Neural cell (in vitro differentiated cells): ENCODE data around the gene FCMR.

Experiments
- EP300 ChIP-seq: fragments of 450-650 bp; conservative IDR thresholded peaks from 2 replicates; pipeline ENCODE4 v1.6.1; 2014; ENCODE audit warnings: antibody characterized with exemption, mild to moderate bottlenecking, moderate library complexity; ENCODE audit not compliant: poor library complexity, severe bottlenecking
- MXI1 ChIP-seq: fragments of 450-650 bp; conservative IDR thresholded peaks from 2 replicates; pipeline ENCODE4 v1.6.1; 2014; ENCODE audit warnings: antibody characterized with exemption, mild to moderate bottlenecking; ENCODE audit not compliant: poor library complexity, severe bottlenecking
- SMC3 ChIP-seq: fragments of 450-650 bp; conservative IDR thresholded peaks from 2 replicates; pipeline ENCODE4 v1.6.1; 2014; ENCODE audit warnings: antibody characterized with exemption, mild to moderate bottlenecking, moderate library complexity; ENCODE audit not compliant: poor library complexity
- TF ChIP-seq, protein P1 (sequence below): fragments of 450-650 bp; IDR thresholded peaks from 2 replicates; pipeline ENCODE4 v1.5.1; 2014; ENCODE audit warnings: antibody characterized with exemption, mild to moderate bottlenecking, moderate library complexity; ENCODE audit not compliant: poor library complexity, severe bottlenecking

DNA sequence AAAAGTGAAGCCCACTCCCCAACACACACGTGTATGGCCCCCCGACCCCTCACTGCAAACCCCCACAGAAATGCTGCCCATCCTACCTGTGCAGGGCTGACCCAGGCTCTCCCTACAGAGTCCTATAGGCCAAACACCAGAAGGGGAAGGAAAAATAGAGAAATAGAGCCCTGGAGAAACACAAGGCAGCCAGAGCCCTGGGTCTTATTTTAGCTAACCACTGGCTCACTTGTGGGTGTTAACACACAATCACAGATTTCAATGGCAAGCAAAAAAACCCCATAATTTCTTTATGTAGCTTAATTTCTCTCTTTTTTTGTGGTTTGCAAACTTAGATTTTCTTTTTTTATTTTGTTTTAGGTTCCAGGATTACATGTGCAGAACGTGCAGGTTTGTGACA is 25.5 kb upstream of the FCMR start:
- TF ChIP-seq, protein P1, sequence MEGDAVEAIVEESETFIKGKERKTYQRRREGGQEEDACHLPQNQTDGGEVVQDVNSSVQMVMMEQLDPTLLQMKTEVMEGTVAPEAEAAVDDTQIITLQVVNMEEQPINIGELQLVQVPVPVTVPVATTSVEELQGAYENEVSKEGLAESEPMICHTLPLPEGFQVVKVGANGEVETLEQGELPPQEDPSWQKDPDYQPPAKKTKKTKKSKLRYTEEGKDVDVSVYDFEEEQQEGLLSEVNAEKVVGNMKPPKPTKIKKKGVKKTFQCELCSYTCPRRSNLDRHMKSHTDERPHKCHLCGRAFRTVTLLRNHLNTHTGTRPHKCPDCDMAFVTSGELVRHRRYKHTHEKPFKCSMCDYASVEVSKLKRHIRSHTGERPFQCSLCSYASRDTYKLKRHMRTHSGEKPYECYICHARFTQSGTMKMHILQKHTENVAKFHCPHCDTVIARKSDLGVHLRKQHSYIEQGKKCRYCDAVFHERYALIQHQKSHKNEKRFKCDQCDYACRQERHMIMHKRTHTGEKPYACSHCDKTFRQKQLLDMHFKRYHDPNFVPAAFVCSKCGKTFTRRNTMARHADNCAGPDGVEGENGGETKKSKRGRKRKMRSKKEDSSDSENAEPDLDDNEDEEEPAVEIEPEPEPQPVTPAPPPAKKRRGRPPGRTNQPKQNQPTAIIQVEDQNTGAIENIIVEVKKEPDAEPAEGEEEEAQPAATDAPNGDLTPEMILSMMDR = no peak
- TF ChIP-seq SMC3 = no peak
- TF ChIP-seq MXI1 = no peak
- no peak for TF ChIP-seq EP300
